HepG2 (cell line): Measurements from ENCODE around the gene SRP14. TPM values are rescaled to one million over a fixed set of nuclear protein-coding genes. Genes with fewer than 3 reads are reported as not detected.

ENCODE experiments used
- ATAC-seq: fragments of 200-7000 bp; cut with Tn5 transposase; 3 replicates; pipeline ENCODE4 v1.9.1; 2020; ENCODE audit warnings: mild to moderate bottlenecking, moderate library complexity
- BruUV-seq: library from RNA; stranded (reverse); fragments of 400-500 nt; replicated peaks from 2 replicates; lab custom pipeline; 2021; lab: Mats Ljungman, UMichigan
- CTCF ChIA-PET: fragments of 300-600 bp; formaldehyde crosslinking; extraction: SDS; loops from one replicate; lab custom pipeline; 2021; ENCODE audit warnings: low total read pairs, inconsistent platforms, low intra/inter-chr PET ratio; lab: Yijun Ruan, JAX
- POLR2A ChIA-PET: fragments of 350-600 bp; sonication (Branson Sonifier 250); formaldehyde crosslinking; loops from one replicate; lab custom pipeline; 2020; ENCODE audit warnings: antibody characterized with exemption, inconsistent platforms; lab: Yijun Ruan, JAX
- DNase-seq: peaks from one replicate; pipeline ENCODE4 v3.0.0-alpha.2; 2015; ENCODE audit warnings: low spot score
- FAIRE-seq: peaks from 3 replicates; lab custom pipeline; 2011; peaks lifted over from hg19 to GRCh38; lab: Jason Lieb, UNC
- H2AFZ ChIP-seq: one replicate; pipeline ENCODE4 v1.6.1; 2011; ENCODE audit warnings: low read length, inconsistent platforms
- H3K27ac ChIP-seq: fragments of 300-600 bp; 3 replicates; pipeline ENCODE4 v1.8.0; 2011; ENCODE audit warnings: mixed run types, mild to moderate bottlenecking, mixed read lengths, low read length, inconsistent platforms; ENCODE audit not compliant: insufficient read depth; ENCODE audit errors: extremely low read length
- H3K27me3 ChIP-seq, 2 experiments: fragments of 200-600 bp in 1 of 2; 2 replicates in 1 of 2; 3 replicates in 1 of 2; pipeline versions ENCODE4 v1.6.0 to v1.8.0; 2011; ENCODE audit warnings: low read length in 2 of 2, mild to moderate bottlenecking in 2 of 2, moderate library complexity in 2 of 2, inconsistent platforms in 1 of 2; ENCODE audit not compliant: insufficient read depth in 2 of 2, control insufficient read depth in 1 of 2
- H3K36me3 ChIP-seq, 2 experiments: fragments of 200-600 bp in 1 of 2; replicated peaks in 1 of 2; 2 replicates in 1 of 2; 3 replicates in 1 of 2; pipeline versions ENCODE4 v1.5.1 to v1.8.0; 2011; ENCODE audit warnings: low read length in 2 of 2, inconsistent platforms in 1 of 2; ENCODE audit not compliant: insufficient read depth in 2 of 2, control insufficient read depth in 1 of 2
- H3K4me1 ChIP-seq: 2 replicates; pipeline ENCODE4 v1.5.1; 2012; ENCODE audit warnings: low read length, inconsistent platforms; ENCODE audit not compliant: insufficient read depth
- H3K4me2 ChIP-seq: 2 replicates; pipeline ENCODE4 v1.6.0; 2011; ENCODE audit warnings: low read depth, low read length, inconsistent platforms
- H3K4me3 ChIP-seq, 3 experiments: fragments of 200-600 bp in 1 of 3; sonication (generic), shearing (Covaris generic) in 1 of 3; replicated peaks in 1 of 3; 2 replicates each; pipeline ENCODE4 v1.5.1; 2011 to 2016; ENCODE audit warnings: low read length in 3 of 3, inconsistent platforms in 2 of 3, low read depth in 2 of 3, mild to moderate bottlenecking in 2 of 3, control low read depth in 1 of 3, mixed read lengths in 1 of 3; ENCODE audit not compliant: insufficient read depth in 1 of 3
- H3K79me2 ChIP-seq: one replicate; pipeline ENCODE4 v1.6.1; 2011; ENCODE audit warnings: low read length, inconsistent platforms; ENCODE audit not compliant: insufficient read depth
- H3K9ac ChIP-seq: 2 replicates; pipeline ENCODE4 v1.6.0; 2011; ENCODE audit warnings: mild to moderate bottlenecking, low read depth, low read length, inconsistent platforms; ENCODE audit not compliant: insufficient read depth
- H3K9me3 ChIP-seq: 2 replicates; pipeline ENCODE4 v1.5.1; 2012; ENCODE audit warnings: mild to moderate bottlenecking, low read length
- H4K20me1 ChIP-seq: 2 replicates; pipeline ENCODE4 v1.6.0; 2011; ENCODE audit warnings: inconsistent platforms, mild to moderate bottlenecking, low read length, moderate library complexity; ENCODE audit not compliant: insufficient read depth
- AKAP8 ChIP-seq: sonication (generic); formaldehyde crosslinking; IDR thresholded peaks from 2 replicates; pipeline ENCODE4 v1.5.1; 2020; ENCODE audit warnings: mild to moderate bottlenecking, missing genetic modification reagents
- ARNT2 ChIP-seq: sonication (generic); formaldehyde crosslinking; IDR thresholded peaks from 2 replicates; pipeline ENCODE4 v1.8.0; 2022; ENCODE audit warnings: mild to moderate bottlenecking, low read depth, missing genetic modification reagents, moderate library complexity
- ATF5 ChIP-seq: sonication (generic); formaldehyde crosslinking; IDR thresholded peaks from 2 replicates; pipeline ENCODE4 v1.4.0; 2020; ENCODE audit warnings: mild to moderate bottlenecking, low read depth, missing genetic modification reagents
- CREB3 ChIP-seq: sonication (generic); formaldehyde crosslinking; IDR thresholded peaks from 2 replicates; pipeline ENCODE4 v1.5.0; 2020; ENCODE audit warnings: missing genetic modification reagents
- HIC2 ChIP-seq: sonication (generic); formaldehyde crosslinking; IDR thresholded peaks from 2 replicates; pipeline ENCODE4 v1.9.0; 2022; ENCODE audit warnings: low read depth, missing genetic modification reagents
- MZF1 ChIP-seq: sonication (generic); formaldehyde crosslinking; IDR thresholded peaks from 2 replicates; pipeline ENCODE4 v1.8.1; 2023; ENCODE audit warnings: mild to moderate bottlenecking, missing genetic modification reagents, borderline replicate concordance
- PAXIP1 ChIP-seq: sonication (generic); formaldehyde crosslinking; conservative IDR thresholded peaks from 2 replicates; pipeline ENCODE4 v1.4.0; 2020; ENCODE audit warnings: mild to moderate bottlenecking, missing genetic modification reagents, moderate library complexity
- PLSCR1 ChIP-seq: sonication (generic); formaldehyde crosslinking; IDR thresholded peaks from 2 replicates; pipeline ENCODE4 v1.5.0; 2020; ENCODE audit warnings: missing genetic modification reagents, mild to moderate bottlenecking, borderline replicate concordance
- SIX4 ChIP-seq: sonication (generic); formaldehyde crosslinking; IDR thresholded peaks from 2 replicates; pipeline ENCODE4 v1.4.0; 2020; ENCODE audit warnings: missing genetic modification reagents
- TERF1 ChIP-seq: sonication (generic); formaldehyde crosslinking; IDR thresholded peaks from 2 replicates; pipeline ENCODE4 v1.8.0; 2022; ENCODE audit warnings: mild to moderate bottlenecking, missing genetic modification reagents, moderate library complexity
- XRCC5 ChIP-seq: fragments of 200-400 bp; formaldehyde crosslinking; optimal IDR thresholded peaks from 2 replicates; pipeline ENCODE3; 2017; ENCODE audit warnings: mild to moderate bottlenecking, low read length
- ZNF234 ChIP-seq: sonication (generic); formaldehyde crosslinking; conservative IDR thresholded peaks from 2 replicates; pipeline ENCODE4 v1.5.1; 2020; ENCODE audit warnings: mild to moderate bottlenecking, missing genetic modification reagents
- ZNF382 ChIP-seq: sonication (generic); formaldehyde crosslinking; IDR thresholded peaks from 2 replicates; pipeline ENCODE4 v1.5.0; 2020; ENCODE audit warnings: missing genetic modification reagents, mild to moderate bottlenecking, borderline replicate concordance
- ZNF629 ChIP-seq: sonication (generic); formaldehyde crosslinking; conservative IDR thresholded peaks from 2 replicates; pipeline ENCODE4 v1.5.0; 2020; ENCODE audit warnings: missing genetic modification reagents
- ZNF781 ChIP-seq: sonication (generic); formaldehyde crosslinking; IDR thresholded peaks from 2 replicates; pipeline ENCODE4 v1.5.1; 2020; ENCODE audit warnings: borderline replicate concordance, mild to moderate bottlenecking, missing genetic modification reagents; ENCODE audit errors: not compliant biosample characterization
- WGBS: methylation state at CpG from one replicate; pipeline ENCODE4 v1.1.6; 2017; ENCODE audit warnings: low lambda C conversion rate; 5-methylcytosine and 5-hydroxymethylcytosine counted together
- in situ Hi-C: cut with HindIII; loops from 2 replicates; pipeline ENCODE4 v1.10.0; 2017; ENCODE audit warnings: low pct_unique_long_range_greater_than_20kb; ENCODE audit not compliant: extremely low pct_ligation_motif_present
- intact Hi-C: fragments of 100-400 bp; cut with micrococcal nuclease; formaldehyde crosslinking; loops from one replicate; pipeline ENCODE4 v1.10.0; 2022; ENCODE audit not compliant: unreplicated experiment
- polyA plus RNA-seq, 8 experiments: library from polyadenylated mRNA; depleted of rRNA in 3 of 8; stranded (reverse) in 7 of 8; unstranded in 1 of 8; fragments of >200 nt; fragmentation: Illumina TruSeq in 4 of 8; extraction: Trizol in 4 of 8; gene quantifications; 2 replicates each; pipeline versions ENCODE4 v1.2.1 to v1.2.3, GENCODE V29; 2011 to 2016; ENCODE audit warnings: low read depth in 4 of 8, missing spikeins in 1 of 8, mixed read lengths in 1 of 8; ENCODE audit not compliant: insufficient read depth in 1 of 8
- total RNA-seq, 5 experiments: library from RNA; depleted of rRNA; stranded (reverse); fragments of >200 nt; fragmentation: Illumina TruSeq; extraction: Trizol; gene quantifications; 2 replicates each; pipeline ENCODE4 v1.2.3, GENCODE V29; 2016; ENCODE audit warnings: low read depth in 1 of 5

The SRP14 gene
- total and polyA plus RNA-seq, 2 of the 13 experiments (the other 11 are each of a cell fraction or from before 2014, with no cell fraction given): 208 to 356 TPM

- ATAC-seq: no peak
- Histone ChIP-seq H3K36me3 (peaks cover 5 to 26% of the 10 kb centered on the region in 2 experiments), H3K9ac (peak overlapping the region; percentile 97), H3K27ac (peak overlapping the region; percentile 86), H3K4me1 (peaks cover 34% of the 10 kb centered on the region), H3K9me3 (no peaks in the 10 kb centered on the region), H4K20me1 (peaks cover 7% of the 10 kb centered on the region), H3K4me2 (peak overlapping the region; percentile 82), H2AFZ (no peak overlapping the region), H3K4me3 (peak overlapping the region; percentile 72 to 96 (median 76)), H3K79me2 (peaks cover 21% of the 10 kb centered on the region), H3K27me3 (no peaks in the 10 kb centered on the region; a peak in 2 of 5 replicates)
- no peak for DNase-seq
- in situ Hi-C loops: no loop called here
- 1% methylated on average over 15 of the region's 18 CpGs for WGBS
- CTCF ChIA-PET: no interaction called here
- POLR2A ChIA-PET: interaction anchor here (0.6 to 4.6 kb wide), 7 partner anchors 9 to 104 kb away, joined by 3 to 60 read pairs (median 5); partner anchors contain the start of genes BMF and EIF2AK4
- FAIRE-seq: no peak
- intact Hi-C loops: loop anchor here (5.0 kb wide), 1 partner anchor 36 kb away; no protein-coding TSS in a partner anchor
- TSS peak; percentile 59 for BruUV-seq
- TF ChIP-seq ZNF781 (CRISPR knock-in tag) (peak; percentile 0), CREB3 (CRISPR knock-in tag) (no peak), TERF1 (CRISPR knock-in tag) (no peak), ATF5 (CRISPR knock-in tag) (no peak), ZNF234 (CRISPR knock-in tag) (no peak), XRCC5 (no peak), ZNF382 (CRISPR knock-in tag) (no peak), PAXIP1 (CRISPR knock-in tag) (no peak), ARNT2 (CRISPR knock-in tag) (0 out of 2 replicates have a peak, but pooled peaks have one; percentile 2), MZF1 (CRISPR knock-in tag) (no peak), SIX4 (CRISPR knock-in tag) (no peak), HIC2 (CRISPR knock-in tag) (no peak), AKAP8 (0 out of 2 replicates have a peak, but pooled peaks have one; percentile 1), ZNF629 (CRISPR knock-in tag) (peak; percentile 88), PLSCR1 (CRISPR knock-in tag) (no peak)
These were observed 725 bp downstream of the SRP14 start for GRCh38 chr15:40038275-40038637.
